Endothelial cell of umbilical vein (primary cell): Measurements from ENCODE around the gene KCNMA1. TPM values are rescaled to one million over a fixed set of nuclear protein-coding genes. Genes with fewer than 3 reads are reported as not detected.

Source experiments
- BruUV-seq: library from RNA; stranded (reverse); fragments of 400-500 nt; replicated peaks from 2 replicates; lab custom pipeline; 2021; lab: Mats Ljungman, UMichigan
- CTCF ChIA-PET: fragments of 300-600, 350-600 bp; sonication (Branson Sonifier 250); formaldehyde crosslinking; loops from one replicate; lab custom pipeline; 2021; ENCODE audit warnings: antibody characterized with exemption, inconsistent platforms; lab: Charles Lee
- POLR2A ChIA-PET: fragments of 300-600, 350-600 bp; sonication (Branson Sonifier 250); formaldehyde crosslinking; loops from one replicate; lab custom pipeline; 2021; ENCODE audit warnings: antibody characterized with exemption, inconsistent platforms; lab: Charles Lee
- DNase-seq: peaks from one replicate; pipeline ENCODE4 v3.0.0-alpha.2; 2011; ENCODE audit warnings: low read depth, low spot score
- FAIRE-seq: peaks from 2 replicates; lab custom pipeline; 2011; peaks lifted over from hg19 to GRCh38; lab: Jason Lieb, UNC
- H2AFZ ChIP-seq: 2 replicates; pipeline ENCODE4 v1.6.0; 2012; ENCODE audit warnings: low read depth, low read length, control low read depth, inconsistent platforms
- H3K27ac ChIP-seq: 2 replicates; pipeline ENCODE4 v1.5.1; 2011; ENCODE audit warnings: low read depth, mild to moderate bottlenecking, control low read depth, low read length, moderate library complexity; ENCODE audit not compliant: insufficient read depth
- H3K27me3 ChIP-seq, 2 experiments: 2 replicates each; pipeline versions ENCODE4 v1.6.0 to v1.6.1; 2011; ENCODE audit warnings: low read length in 2 of 2, mixed read lengths in 1 of 2; ENCODE audit not compliant: control insufficient read depth in 2 of 2, insufficient read depth in 2 of 2
- H3K36me3 ChIP-seq, 2 experiments: 2 replicates in 1 of 2; 3 replicates in 1 of 2; pipeline ENCODE4 v1.5.1; 2011; ENCODE audit warnings: low read length in 2 of 2, mild to moderate bottlenecking in 1 of 2, moderate library complexity in 1 of 2; ENCODE audit not compliant: control insufficient read depth in 2 of 2, insufficient read depth in 2 of 2; ENCODE audit errors: extremely low read depth in 1 of 2
- H3K4me1 ChIP-seq: 3 replicates; pipeline ENCODE4 v1.5.1; 2011; ENCODE audit warnings: mild to moderate bottlenecking, low read length; ENCODE audit not compliant: control insufficient read depth, insufficient read depth; ENCODE audit errors: extremely low read depth
- H3K4me2 ChIP-seq: 2 replicates; pipeline ENCODE4 v1.6.1; 2011; ENCODE audit warnings: low read length, control low read depth, mixed read lengths; ENCODE audit not compliant: insufficient read depth
- H3K4me3 ChIP-seq, 3 experiments: fragments of 200-600 bp in 1 of 3; sonication (generic), shearing (Covaris generic) in 1 of 3; replicated peaks in 1 of 3; 2 replicates each; pipeline ENCODE4 v1.5.1; 2011 to 2016; ENCODE audit warnings: control low read depth in 3 of 3, low read length in 3 of 3, mild to moderate bottlenecking in 2 of 3, inconsistent platforms in 1 of 3, low read depth in 1 of 3, moderate library complexity in 1 of 3; ENCODE audit not compliant: insufficient read depth in 1 of 3
- H3K79me2 ChIP-seq: 2 replicates; pipeline ENCODE4 v1.6.0; 2012; ENCODE audit warnings: low read length, inconsistent platforms; ENCODE audit not compliant: control insufficient read depth, insufficient read depth
- H3K9ac ChIP-seq: replicated peaks from 2 replicates; pipeline ENCODE3; 2011; ENCODE audit warnings: low read length, control low read depth; ENCODE audit not compliant: insufficient read depth; ENCODE audit errors: extremely low read depth
- H3K9me1 ChIP-seq: replicated peaks from 3 replicates; pipeline ENCODE4 v1.6.0; 2011; ENCODE audit warnings: mild to moderate bottlenecking, low read length; ENCODE audit not compliant: control insufficient read depth, insufficient read depth; ENCODE audit errors: extremely low read depth
- H3K9me3 ChIP-seq: replicated peaks from 2 replicates; pipeline ENCODE4 v1.5.1; 2012; ENCODE audit warnings: low read length, inconsistent platforms; ENCODE audit not compliant: control insufficient read depth, insufficient read depth
- H4K20me1 ChIP-seq: replicated peaks from 2 replicates; pipeline ENCODE3; 2011; ENCODE audit warnings: mild to moderate bottlenecking, low read length; ENCODE audit not compliant: control insufficient read depth, insufficient read depth; ENCODE audit errors: extremely low read depth
- FOS ChIP-seq: IDR thresholded peaks from 2 replicates; pipeline ENCODE4 v1.6.1; 2011; ENCODE audit warnings: mild to moderate bottlenecking, low read length, moderate library complexity, borderline replicate concordance; ENCODE audit not compliant: insufficient read depth
- MYC ChIP-seq: IDR thresholded peaks from one replicate; pipeline ENCODE4 v1.6.1; 2011; ENCODE audit warnings: mild to moderate bottlenecking, low read depth, low read length
- dilution Hi-C: fragments of 300-500 bp; cut with MboI; formaldehyde crosslinking; loops from one replicate; pipeline ENCODE4 v1.15.0; 2019; ENCODE audit warnings: low sequenced_read_pairs; ENCODE audit not compliant: extremely low pct_ligation_motif_present
- intact Hi-C: fragments of 100-400 bp; cut with micrococcal nuclease; formaldehyde crosslinking; loops from one replicate; pipeline ENCODE4 v1.10.0; 2022
- polyA plus RNA-seq, 4 experiments: library from polyadenylated mRNA; depleted of rRNA in 3 of 4; stranded (reverse) in 3 of 4; unstranded in 1 of 4; fragments of >200 nt; gene quantifications; 2 replicates each; pipeline versions ENCODE4 v1.2.1 to v1.2.3, GENCODE V29; 2011 to 2012; ENCODE audit warnings: missing spikeins in 1 of 4
- small RNA-seq: library from RNA; depleted of rRNA; stranded (forward); fragments of <200 nt; gene quantifications from one replicate; pipeline ENCODE3, GENCODE V24; 2012; ENCODE audit warnings: low replicate concordance, low read depth; ENCODE audit not compliant: insufficient read depth, insufficient read length
- total RNA-seq: library from RNA; stranded (reverse); gene quantifications from 2 replicates; pipeline ENCODE4 v1.2.3, GENCODE V29; 2021

Gene KCNMA1
- total and polyA plus RNA-seq, 2 donors (not counting 3 experiments of a cell fraction or from before 2014, with no cell fraction given) = 0.10 to 0.82 TPM

- Histone ChIP-seq H3K4me1 (no peaks in the 10 kb centered on the region), H4K20me1 (no peaks in the 10 kb centered on the region), H3K27ac (no peak overlapping the region), H3K36me3 (no peaks in the 10 kb centered on the region), H3K4me3 (no peak overlapping the region), H3K9ac (no peak overlapping the region), H3K9me3 (no peaks in the 10 kb centered on the region), H3K79me2 (no peaks in the 10 kb centered on the region), H2AFZ (no peak overlapping the region), H3K4me2 (no peak overlapping the region), H3K27me3 (no peaks in the 10 kb centered on the region), H3K9me1 (no peaks in the 10 kb centered on the region)
- FAIRE-seq (no peak), DNase-seq (no peak)
- TF ChIP-seq FOS (no peak), MYC (no peak)
- no TSS peak for BruUV-seq
- CTCF ChIA-PET = no interaction called here
- intact Hi-C loops = no loop called here
- POLR2A ChIA-PET = no interaction called here
- dilution Hi-C loops = no loop called here
Observed at GRCh38 chr10:76829724-76830123, 807.9 kb downstream of the KCNMA1 start.

Small RNAs within 50 kb of the gene (small RNA-seq; reads per million reads assigned to genes)
- gene ATP5MC1P8 (not detected), gene COX6CP15 (not detected), gene RF00322 (not detected), gene RNA5SP321 (1.3 reads per million)
